KMS-11 (cell line): ENCODE results near the gene HLA-DQB2.
"Not testable (repeated sequence)": the region's sequence is repeated elsewhere in the genome, so short reads cannot be mapped to it uniquely, and the experiment has no call there.

Experiments
- H2AFZ ChIP-seq: fragments of 200-600 bp; sonication (generic); 2 replicates; pipeline ENCODE4 v1.6.1; 2016; ENCODE audit warnings: antibody characterized with exemption, mixed run types, low read depth
- H3K27ac ChIP-seq: fragments of 200-600 bp; sonication (generic); 2 replicates; pipeline ENCODE4 v1.6.1; 2016; ENCODE audit warnings: mild to moderate bottlenecking, mixed run types
- H3K27me3 ChIP-seq: fragments of 200-600 bp; sonication (generic); 2 replicates; pipeline ENCODE4 v1.6.1; 2017; ENCODE audit warnings: mild to moderate bottlenecking, low read depth, mixed run types, moderate library complexity; ENCODE audit not compliant: insufficient read depth
- H3K36me3 ChIP-seq: fragments of 200-600 bp; sonication (generic); 2 replicates; pipeline ENCODE4 v1.6.1; 2017; ENCODE audit warnings: mild to moderate bottlenecking, mixed run types; ENCODE audit not compliant: insufficient read depth
- H3K4me1 ChIP-seq: fragments of 200-600 bp; sonication (generic); 2 replicates; pipeline ENCODE4 v1.6.1; 2016; ENCODE audit warnings: mild to moderate bottlenecking, low read depth, mixed run types; ENCODE audit not compliant: poor library complexity, severe bottlenecking
- H3K4me2 ChIP-seq: fragments of 200-600 bp; sonication (generic); 2 replicates; pipeline ENCODE4 v1.7.0; 2016; ENCODE audit warnings: mild to moderate bottlenecking, mixed run types
- H3K4me3 ChIP-seq: fragments of 200-600 bp; sonication (generic); IDR thresholded peaks from 2 replicates; pipeline ENCODE4 v1.6.1; 2017; ENCODE audit warnings: low read depth, low read length, mixed read lengths; ENCODE audit not compliant: insufficient read depth
- H3K79me2 ChIP-seq: fragments of 200-600 bp; sonication (generic); 2 replicates; pipeline ENCODE4 v1.6.1; 2016; ENCODE audit warnings: low read depth, mixed run types; ENCODE audit not compliant: insufficient read depth
- H3K9ac ChIP-seq: fragments of 200-600 bp; sonication (generic); 2 replicates; pipeline ENCODE4 v1.6.1; 2016; ENCODE audit warnings: mild to moderate bottlenecking, mixed run types
- H4K20me1 ChIP-seq: fragments of 200-600 bp; sonication (generic); 2 replicates; pipeline ENCODE4 v1.6.1; 2016; ENCODE audit warnings: mild to moderate bottlenecking, mixed run types; ENCODE audit not compliant: insufficient read depth
- TF ChIP-seq, protein P1 (sequence below): fragments of 200-600 bp; sonication (generic); conservative IDR thresholded peaks from 2 replicates; pipeline ENCODE4 v1.6.1; 2017; ENCODE audit warnings: low read depth, mild to moderate bottlenecking, antibody characterized with exemption, low read length, moderate library complexity, mixed read lengths

Gene HLA-DQB2

DNA sequence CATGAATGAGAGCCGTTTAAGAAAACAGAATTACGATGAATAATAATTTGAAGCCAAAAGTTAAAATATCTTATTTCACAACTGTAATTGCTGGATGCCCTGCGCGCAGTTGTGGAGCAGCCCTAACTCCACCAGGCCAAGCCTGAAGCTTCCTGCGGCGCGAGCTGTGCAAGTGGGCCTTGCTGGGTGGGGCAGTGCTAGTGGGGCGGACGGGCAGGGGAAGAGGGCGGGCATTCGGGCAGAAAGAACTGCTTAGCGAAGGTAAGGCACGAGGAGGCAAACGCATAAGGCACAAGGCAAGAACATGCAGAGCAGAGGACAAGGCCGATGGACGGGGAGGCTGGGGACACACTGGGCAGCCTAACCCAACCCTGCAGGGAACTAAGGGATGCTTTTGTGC lies 2.3 kb downstream of the HLA-DQB2 start:
- Histone ChIP-seq H4K20me1 (no peaks in the 10 kb centered on the region), H3K4me3 (no peak overlapping the region), H3K79me2 (no peaks in the 10 kb centered on the region), H3K36me3 (no peaks in the 10 kb centered on the region), H3K9ac (no peak overlapping the region), H3K4me1 (no peaks in the 10 kb centered on the region), H3K27me3 (no peaks in the 10 kb centered on the region), H3K4me2 (no peak overlapping the region), H2AFZ (no peak overlapping the region), H3K27ac (no peak overlapping the region)
- TF ChIP-seq, protein P1, sequence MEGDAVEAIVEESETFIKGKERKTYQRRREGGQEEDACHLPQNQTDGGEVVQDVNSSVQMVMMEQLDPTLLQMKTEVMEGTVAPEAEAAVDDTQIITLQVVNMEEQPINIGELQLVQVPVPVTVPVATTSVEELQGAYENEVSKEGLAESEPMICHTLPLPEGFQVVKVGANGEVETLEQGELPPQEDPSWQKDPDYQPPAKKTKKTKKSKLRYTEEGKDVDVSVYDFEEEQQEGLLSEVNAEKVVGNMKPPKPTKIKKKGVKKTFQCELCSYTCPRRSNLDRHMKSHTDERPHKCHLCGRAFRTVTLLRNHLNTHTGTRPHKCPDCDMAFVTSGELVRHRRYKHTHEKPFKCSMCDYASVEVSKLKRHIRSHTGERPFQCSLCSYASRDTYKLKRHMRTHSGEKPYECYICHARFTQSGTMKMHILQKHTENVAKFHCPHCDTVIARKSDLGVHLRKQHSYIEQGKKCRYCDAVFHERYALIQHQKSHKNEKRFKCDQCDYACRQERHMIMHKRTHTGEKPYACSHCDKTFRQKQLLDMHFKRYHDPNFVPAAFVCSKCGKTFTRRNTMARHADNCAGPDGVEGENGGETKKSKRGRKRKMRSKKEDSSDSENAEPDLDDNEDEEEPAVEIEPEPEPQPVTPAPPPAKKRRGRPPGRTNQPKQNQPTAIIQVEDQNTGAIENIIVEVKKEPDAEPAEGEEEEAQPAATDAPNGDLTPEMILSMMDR, result no peak

DNA sequence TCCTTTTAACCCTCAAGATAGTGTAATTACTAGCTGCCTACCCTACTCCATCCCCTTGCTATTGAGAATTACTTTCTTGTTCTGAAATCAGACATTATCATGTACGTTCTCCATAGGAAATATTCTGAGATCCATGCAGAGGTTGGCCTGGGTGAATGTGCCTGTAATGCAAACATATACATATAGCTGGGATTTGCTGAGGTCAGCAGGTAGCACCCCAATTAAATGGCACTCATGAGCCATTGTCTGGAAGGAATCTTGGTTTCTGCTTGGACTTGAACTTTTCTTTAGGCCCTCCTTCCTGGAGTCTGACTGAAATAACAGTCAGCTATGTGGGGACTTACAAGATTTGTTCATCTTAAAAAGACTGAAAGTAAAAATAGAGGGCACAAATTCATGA lies 3.7 kb downstream of the HLA-DQB2 start:
- H3K27ac ChIP-seq, result no peak overlapping the region
- no peaks in the 10 kb centered on the region for H3K79me2 ChIP-seq
- no peaks in the 10 kb centered on the region for H3K36me3 ChIP-seq
- H3K4me2 ChIP-seq, result no peak overlapping the region
- no peak overlapping the region for H3K9ac ChIP-seq
- TF ChIP-seq, protein P1, result no peak
- no peak overlapping the region for H3K4me3 ChIP-seq
- no peak overlapping the region for H2AFZ ChIP-seq
- H4K20me1 ChIP-seq, result no peaks in the 10 kb centered on the region
- H3K4me1 ChIP-seq, result no peaks in the 10 kb centered on the region
- H3K27me3 ChIP-seq, result no peaks in the 10 kb centered on the region

DNA sequence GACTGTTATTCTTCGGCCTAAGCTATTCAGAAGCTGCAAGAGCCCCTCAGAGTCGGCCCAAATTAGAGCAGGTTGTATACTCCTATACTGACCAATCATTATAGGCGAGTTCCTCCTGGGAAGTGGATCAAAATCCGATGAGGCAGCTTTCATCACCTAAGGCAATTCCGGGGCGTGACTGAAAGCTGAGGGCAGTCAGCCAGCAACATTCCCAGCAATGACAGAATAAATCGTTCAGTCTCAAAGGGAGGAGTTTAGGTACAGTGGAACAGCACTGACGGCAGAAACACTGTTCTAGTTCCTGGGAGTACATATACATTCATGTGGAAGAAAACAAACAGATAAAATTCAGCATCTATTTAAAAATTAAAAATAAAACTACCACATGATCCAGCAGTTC lies 10.8 kb downstream of the HLA-DQB2 start:
- Histone ChIP-seq H3K27ac (no peak overlapping the region), H2AFZ (no peak overlapping the region), H3K79me2 (no peaks in the 10 kb centered on the region), H3K4me3 (no peak overlapping the region), H3K9ac (no peak overlapping the region), H4K20me1 (no peaks in the 10 kb centered on the region), H3K4me2 (no peak overlapping the region), H3K4me1 (no peaks in the 10 kb centered on the region), H3K27me3 (no peaks in the 10 kb centered on the region), H3K36me3 (no peaks in the 10 kb centered on the region)
- TF ChIP-seq, protein P1, result no peak

DNA sequence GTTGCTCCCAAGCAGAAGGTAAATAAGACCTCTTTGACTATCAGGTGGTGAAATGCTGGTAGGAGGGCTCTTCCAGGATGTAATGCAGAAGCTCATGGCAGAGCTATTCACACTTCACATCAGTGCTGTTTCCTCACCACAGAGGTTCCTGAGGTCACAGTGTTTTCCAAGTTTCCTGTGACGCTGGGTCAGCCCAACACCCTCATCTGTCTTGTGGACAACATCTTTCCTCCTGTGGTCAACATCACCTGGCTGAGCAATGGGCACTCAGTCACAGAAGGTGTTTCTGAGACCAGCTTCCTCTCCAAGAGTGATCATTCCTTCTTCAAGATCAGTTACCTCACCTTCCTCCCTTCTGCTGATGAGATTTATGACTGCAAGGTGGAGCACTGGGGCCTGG lies 17.7 kb downstream of the HLA-DQB2 start:
- not testable (repeated sequence) for H2AFZ ChIP-seq, H3K27me3 ChIP-seq, H3K4me1 ChIP-seq, H3K4me2 ChIP-seq, H3K9ac ChIP-seq, H4K20me1 ChIP-seq, H3K36me3 ChIP-seq, H3K4me3 ChIP-seq, H3K27ac ChIP-seq, H3K79me2 ChIP-seq

DNA sequence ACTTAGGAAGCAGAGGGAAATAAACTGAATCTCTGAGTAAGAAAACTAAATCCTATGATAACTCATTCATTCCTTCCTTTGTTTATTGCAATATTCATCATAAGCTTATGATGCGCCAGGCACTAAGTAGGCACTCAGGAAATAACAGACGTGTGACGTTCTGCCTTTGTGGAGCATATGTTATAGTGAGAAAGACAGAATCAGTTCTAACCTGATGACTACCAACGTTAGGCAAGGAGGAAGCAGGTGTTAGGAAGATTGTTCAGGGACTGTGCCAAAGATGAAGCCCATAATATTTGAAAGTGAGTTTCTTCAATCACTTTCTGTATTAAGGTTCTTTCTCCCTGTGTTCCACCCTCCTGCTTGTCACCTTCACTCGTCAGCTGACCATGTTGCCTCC lies 18.6 kb downstream of the HLA-DQB2 start:
- Histone ChIP-seq H2AFZ (no peak overlapping the region), H3K4me2 (no peak overlapping the region), H3K9ac (no peak overlapping the region), H3K4me3 (no peak overlapping the region), H3K36me3 (no peaks in the 10 kb centered on the region), H3K27ac (no peak overlapping the region), H3K79me2 (no peaks in the 10 kb centered on the region), H3K27me3 (no peaks in the 10 kb centered on the region), H3K4me1 (no peaks in the 10 kb centered on the region), H4K20me1 (no peaks in the 10 kb centered on the region)
- TF ChIP-seq, protein P1, result no peak
